A549 (cell line): ENCODE data around the gene ARF4. TPM values are rescaled to one million over a fixed set of nuclear protein-coding genes. Genes with fewer than 3 reads are reported as not detected.

ENCODE experiments used
- ATAC-seq, 2 experiments: fragments of 200-7000 bp in 1 of 2; fragments of >200 bp in 1 of 2; cut with Nextera tagmentation in 1 of 2; cut with Tn5 transposase in 1 of 2; 3 replicates each; pipeline versions ENCODE4 v1.8.0 to v1.9.1; 2018 to 2020; ENCODE audit warnings: mild to moderate bottlenecking in 1 of 2, moderate library complexity in 1 of 2
- CTCF ChIA-PET: fragments of 300-600 bp; sonication (Branson Sonifier 250); formaldehyde crosslinking; extraction: SDS; loops from one replicate; lab custom pipeline; 2021; ENCODE audit warnings: antibody characterized with exemption, inconsistent platforms; lab: Yijun Ruan, JAX
- POLR2A ChIA-PET: fragments of 350-600 bp; formaldehyde crosslinking; extraction: SDS; loops from one replicate; lab custom pipeline; 2021; ENCODE audit warnings: antibody characterized with exemption, inconsistent platforms; lab: Yijun Ruan, JAX
- DNase-seq, 2 experiments: peaks; one replicate each; pipeline versions ENCODE4 v3.0.0 to v3.0.0-alpha.2; 2011 to 2016; ENCODE audit warnings: low read depth in 1 of 2, low spot score in 1 of 2
- FAIRE-seq: peaks from 2 replicates; lab custom pipeline; 2011; peaks lifted over from hg19 to GRCh38; lab: Jason Lieb, UNC
- H3K27ac ChIP-seq, 2 experiments: fragments of >200 bp; sonication (Bioruptor Twin); formaldehyde crosslinking; 3 replicates each; pipeline ENCODE4 v1.5.1; 2016 to 2017
- H3K4me1 ChIP-seq: fragments of >200 bp; sonication (Bioruptor Twin); formaldehyde crosslinking; 3 replicates; pipeline ENCODE4 v1.6.1; 2016
- H3K4me2 ChIP-seq: fragments of >200 bp; sonication (Bioruptor Twin); formaldehyde crosslinking; 3 replicates; pipeline ENCODE4 v1.6.1; 2016
- H3K4me3 ChIP-seq: fragments of >200 bp; sonication (Bioruptor Twin); formaldehyde crosslinking; 3 replicates; pipeline ENCODE4 v1.5.1; 2016
- H3K9me3 ChIP-seq: fragments of >200 bp; sonication (Bioruptor Twin); formaldehyde crosslinking; 3 replicates; pipeline ENCODE4 v1.6.1; 2016
- ATOH8 ChIP-seq: fragments of 250-450 bp; sonication (Bioruptor Pico); IDR thresholded peaks from 2 replicates; pipeline ENCODE4 v1.5.0; 2020; ENCODE audit warnings: low read depth, mild to moderate bottlenecking, moderate library complexity
- CHD2 ChIP-seq: fragments of 150-350 bp; IDR thresholded peaks from 2 replicates; pipeline ENCODE4 v1.6.1; 2014; ENCODE audit warnings: low read length; ENCODE audit not compliant: partially characterized antibody
- EP300 ChIP-seq, 2 experiments: fragments of >200 bp; sonication (Bioruptor Twin); formaldehyde crosslinking; IDR thresholded peaks; 2 replicates in 1 of 2; 3 replicates in 1 of 2; pipeline ENCODE4 v1.6.1; 2016 to 2017
- ESRRA ChIP-seq: fragments of 150-350 bp; IDR thresholded peaks from 2 replicates; pipeline ENCODE4 v1.6.1; 2014; ENCODE audit warnings: mild to moderate bottlenecking, low read length, borderline replicate concordance
- FOSB ChIP-seq: fragments of 250-450 bp; sonication (Bioruptor Pico); IDR thresholded peaks from 2 replicates; pipeline ENCODE4 v1.5.0; 2020; ENCODE audit warnings: mild to moderate bottlenecking, moderate library complexity
- GATA3 ChIP-seq: IDR thresholded peaks from 2 replicates; pipeline ENCODE4 v1.6.1; 2012; ENCODE audit warnings: borderline replicate concordance
- HDAC2 ChIP-seq: fragments of 200-600 bp; sonication (generic); IDR thresholded peaks from 2 replicates; pipeline ENCODE4 v1.6.1; 2016
- HEYL ChIP-seq: fragments of 250-450 bp; sonication (Bioruptor Pico); IDR thresholded peaks from 2 replicates; pipeline ENCODE4 v1.8.0; 2021; ENCODE audit warnings: mild to moderate bottlenecking, moderate library complexity
- HOXA7 ChIP-seq: fragments of 250-450 bp; sonication (Bioruptor Pico); IDR thresholded peaks from 2 replicates; pipeline ENCODE4 v1.5.0; 2020; ENCODE audit warnings: mild to moderate bottlenecking, moderate library complexity
- JUN ChIP-seq, 2 experiments: fragments of >200 bp; sonication (Bioruptor Twin); formaldehyde crosslinking; IDR thresholded peaks; 2 replicates in 1 of 2; 3 replicates in 1 of 2; pipeline ENCODE4 v1.6.1; 2016 to 2017
- KDM5A ChIP-seq: fragments of 200-600 bp; sonication (generic); IDR thresholded peaks from 2 replicates; pipeline ENCODE4 v1.6.1; 2016; ENCODE audit warnings: antibody characterized with exemption, mild to moderate bottlenecking
- MAZ ChIP-seq: fragments of 150-350 bp; IDR thresholded peaks from 2 replicates; pipeline ENCODE4 v1.6.1; 2014; ENCODE audit warnings: antibody characterized with exemption, low read depth, low read length, borderline replicate concordance
- NFE2L2 ChIP-seq: fragments of 150-350 bp; conservative IDR thresholded peaks from 2 replicates; pipeline ENCODE4 v1.6.1; 2014; ENCODE audit warnings: low read length
- PBX3 ChIP-seq: IDR thresholded peaks from 2 replicates; pipeline ENCODE4 v1.6.1; 2012
- RARB ChIP-seq: fragments of 250-450 bp; sonication (Bioruptor Pico); IDR thresholded peaks from 2 replicates; pipeline ENCODE4 v1.8.0; 2021; ENCODE audit warnings: mild to moderate bottlenecking, moderate library complexity
- REST ChIP-seq: fragments of 200-600 bp; sonication (generic); IDR thresholded peaks from 2 replicates; pipeline ENCODE4 v1.6.1; 2016; ENCODE audit warnings: antibody characterized with exemption, mild to moderate bottlenecking, moderate library complexity
- RFX5 ChIP-seq: fragments of 450-650 bp; IDR thresholded peaks from 2 replicates; pipeline ENCODE4 v1.7.1; 2014; ENCODE audit warnings: antibody characterized with exemption, mild to moderate bottlenecking, moderate library complexity
- TFCP2L1 ChIP-seq: fragments of 250-450 bp; sonication (Bioruptor Pico); IDR thresholded peaks from 2 replicates; pipeline ENCODE4 v1.5.0; 2021; ENCODE audit warnings: mild to moderate bottlenecking
- TP53 ChIP-seq: fragments of 250-450 bp; sonication (Bioruptor Pico); IDR thresholded peaks from 2 replicates; pipeline ENCODE4 v1.5.0; 2021; ENCODE audit warnings: mild to moderate bottlenecking, moderate library complexity
- ZFP36 ChIP-seq: fragments of 450-650 bp; IDR thresholded peaks from 2 replicates; pipeline ENCODE4 v1.6.1; 2014; ENCODE audit warnings: borderline replicate concordance; ENCODE audit not compliant: partially characterized antibody
- ZSCAN20 ChIP-seq: fragments of 250-450 bp; sonication (Bioruptor Pico); IDR thresholded peaks from 2 replicates; pipeline ENCODE4 v1.8.0; 2022; ENCODE audit warnings: mild to moderate bottlenecking, moderate library complexity
- WGBS: methylation state at CpG from one replicate; pipeline ENCODE4 v1.1.6; 2017; ENCODE audit errors: missing lambda C conversion rate; 5-methylcytosine and 5-hydroxymethylcytosine counted together
- polyA plus RNA-seq, 4 experiments: library from polyadenylated mRNA; depleted of rRNA in 3 of 4; stranded (reverse); fragments of >200 nt; fragmentation: RNase III in 1 of 4; extraction: RNeasy Plus Mini Kit Qiagen cat#74134 plus additional on column Dnase treatment in 1 of 4; gene quantifications; 2 replicates in 3 of 4; 3 replicates in 1 of 4; pipeline ENCODE4 v1.2.3, GENCODE V29; 2011 to 2017

Gene ARF4
- polyA plus RNA-seq, 2 of the 4 experiments (the other 2 are of a cell fraction) = 129 to 262 TPM

GRCh38 chr3:57555306-57555705 lies 41.8 kb downstream of the ARF4 start:
- Histone ChIP-seq H3K4me3 (peak overlapping the region; percentile 69), H3K9me3 (no peaks in the 10 kb centered on the region), H3K27ac (peak overlapping the region; percentile 82 to 87)
- POLR2A ChIA-PET = interaction anchor here (0.9 to 1.8 kb wide), 2 partner anchors 11 to 158 kb away, joined by 3 to 7 read pairs; no protein-coding TSS in a partner anchor
- 70% methylated on average over 8 of the region's 8 CpGs for WGBS
- no peak for ATAC-seq
- TF ChIP-seq TP53 (CRISPR knock-in tag) (no peak), RFX5 (no peak), CHD2 (no peak), EP300 (IDR thresholded peaks at IDR 0.05) (no peak), ATOH8 (no peak), JUN (IDR thresholded peaks at IDR 0.05) (no peak)
- TF ChIP-seq, all 56 proteins: peak for 0
- CTCF ChIA-PET = interaction anchor here (1.5 to 2.4 kb wide), 2 partner anchors 12 to 158 kb away, joined by 3 to 11 read pairs; no protein-coding TSS in a partner anchor
- DNase-seq (peak in 1 of 2 experiments; percentile 4), FAIRE-seq (no peak)
- peak overlapping the region; percentile 73 for H3K4me2 ChIP-seq
- peaks cover 13% of the 10 kb centered on the region; the same call in 2 of the 3 replicates for H3K4me1 ChIP-seq

- DNase-seq (no peak), ATAC-seq (no peak), FAIRE-seq (no peak)
- no peak overlapping the region for H3K27ac ChIP-seq
- POLR2A ChIA-PET = interaction anchor here (1.1 kb wide), 1 partner anchor 9 kb away, joined by 3 read pairs; the partner anchor contains the start of gene PDE12
- H3K9me3 ChIP-seq = no peaks in the 10 kb centered on the region
- H3K4me3 ChIP-seq = no peak overlapping the region
- no peak for TF ChIP-seq HEYL (CRISPR knock-in tag)
- TF ChIP-seq ZSCAN20 (CRISPR knock-in tag) = no peak
- no peak for TF ChIP-seq ZFP36
- no peak for TF ChIP-seq ESRRA
- no peak for TF ChIP-seq EP300 (IDR thresholded peaks at IDR 0.05)
- TF ChIP-seq KDM5A = no peak
- no peak for TF ChIP-seq HDAC2
- TF ChIP-seq RARB (CRISPR knock-in tag) = no peak
- no peak for TF ChIP-seq NFE2L2
- no peak for TF ChIP-seq TFCP2L1 (CRISPR knock-in tag)
- no peak for TF ChIP-seq GATA3
- no peak for TF ChIP-seq MAZ
- TF ChIP-seq REST = no peak
- TF ChIP-seq PBX3 = no peak
- no peak for TF ChIP-seq FOSB (CRISPR knock-in tag)
- no peak for TF ChIP-seq HOXA7
- no peak overlapping the region for H3K4me2 ChIP-seq
- 70% methylated on average over 1 of the region's 1 CpG for WGBS
- CTCF ChIA-PET = interaction anchor here (1.1 kb wide), 2 partner anchors 91 to 149 kb away, joined by 3 read pairs; no protein-coding TSS in a partner anchor
- peaks cover 7% of the 10 kb centered on the region; the same call in 1 of the 3 replicates for H3K4me1 ChIP-seq
Measured at GRCh38 chr3:57546616-57547015, 50.5 kb downstream of the ARF4 start.
